Neuronal stem cell (in vitro differentiated cells): Measurements from ENCODE around the gene MXRA8.

Experiments
- DNase-seq: peaks from one replicate; pipeline ENCODE4 v3.0.0-alpha.2; 2013; ENCODE audit warnings: low spot score
- H2AFZ ChIP-seq: one replicate; pipeline ENCODE4 v1.6.1; 2013; ENCODE audit warnings: mild to moderate bottlenecking, low read length, inconsistent platforms
- H2AK5ac ChIP-seq: 2 replicates; pipeline ENCODE4 v1.6.1; 2013; ENCODE audit warnings: low read depth, mild to moderate bottlenecking, inconsistent platforms, low read length, moderate library complexity, mixed read lengths
- H2BK120ac ChIP-seq: 2 replicates; pipeline ENCODE4 v1.6.1; 2013; ENCODE audit warnings: low read depth, mild to moderate bottlenecking, inconsistent platforms, low read length, moderate library complexity, mixed read lengths
- H2BK12ac ChIP-seq: one replicate; pipeline ENCODE4 v1.6.1; 2013; ENCODE audit warnings: low read length, inconsistent platforms
- H2BK15ac ChIP-seq: 2 replicates; pipeline ENCODE4 v1.6.1; 2013; ENCODE audit warnings: mild to moderate bottlenecking, low read length, inconsistent platforms, mixed read lengths
- H2BK5ac ChIP-seq: one replicate; pipeline ENCODE4 v1.6.1; 2013; ENCODE audit warnings: inconsistent platforms, mild to moderate bottlenecking, low read length, moderate library complexity
- H3K14ac ChIP-seq: one replicate; pipeline ENCODE4 v1.6.1; 2013; ENCODE audit warnings: low read length, inconsistent platforms
- H3K18ac ChIP-seq: 2 replicates; pipeline ENCODE4 v1.6.1; 2013; ENCODE audit warnings: low read length, inconsistent platforms
- H3K23ac ChIP-seq: 2 replicates; pipeline ENCODE4 v1.6.1; 2013; ENCODE audit warnings: low read depth, mild to moderate bottlenecking, mixed read lengths, low read length, inconsistent platforms; ENCODE audit not compliant: poor library complexity
- H3K27ac ChIP-seq: replicated peaks from 3 replicates; pipeline ENCODE4 v1.5.1; 2013; ENCODE audit warnings: low read length, inconsistent platforms
- H3K27me3 ChIP-seq, 3 experiments: 2 replicates each; pipeline ENCODE4 v1.6.1; 2013; ENCODE audit warnings: low read length in 3 of 3, mild to moderate bottlenecking in 2 of 3, inconsistent platforms in 1 of 3, low read depth in 1 of 3, mixed read lengths in 1 of 3, moderate library complexity in 1 of 3; ENCODE audit not compliant: control insufficient read depth in 3 of 3, insufficient read depth in 3 of 3
- H3K36me3 ChIP-seq, 2 donors: replicated peaks in 1 of 2; 2 replicates each; pipeline ENCODE4 v1.6.1; 2013; ENCODE audit warnings: low read length in 2 of 2; ENCODE audit not compliant: control insufficient read depth in 2 of 2, insufficient read depth in 2 of 2
- H3K4ac ChIP-seq: 2 replicates; pipeline ENCODE4 v1.6.1; 2013; ENCODE audit warnings: inconsistent platforms, mild to moderate bottlenecking, low read length, moderate library complexity
- H3K4me1 ChIP-seq, 2 donors: 1 replicate in 1 of 2; 2 replicates in 1 of 2; pipeline ENCODE4 v1.6.1; 2013; ENCODE audit warnings: low read length in 2 of 2, low read depth in 1 of 2; ENCODE audit not compliant: control insufficient read depth in 2 of 2, insufficient read depth in 1 of 2
- H3K4me2 ChIP-seq: one replicate; pipeline ENCODE4 v1.6.1; 2013; ENCODE audit warnings: mild to moderate bottlenecking, low read length, inconsistent platforms; ENCODE audit not compliant: insufficient read depth, poor library complexity, severe bottlenecking
- H3K4me3 ChIP-seq, 2 donors: 2 replicates each; pipeline ENCODE4 v1.5.1; 2013; ENCODE audit warnings: low read length in 2 of 2, mild to moderate bottlenecking in 2 of 2, inconsistent platforms in 1 of 2, moderate library complexity in 1 of 2
- H3K79me1 ChIP-seq: one replicate; pipeline ENCODE4 v1.6.1; 2013; ENCODE audit warnings: low read depth, mild to moderate bottlenecking, inconsistent platforms, low read length, moderate library complexity
- H3K9ac ChIP-seq: one replicate; pipeline ENCODE4 v1.6.1; 2013; ENCODE audit warnings: mild to moderate bottlenecking, low read depth, low read length, inconsistent platforms; ENCODE audit not compliant: poor library complexity
- H3K9me3 ChIP-seq, 2 donors: replicated peaks in 1 of 2; 2 replicates each; pipeline versions ENCODE3 to v1.6.1; 2013; ENCODE audit warnings: low read length in 2 of 2, mild to moderate bottlenecking in 2 of 2, inconsistent platforms in 1 of 2, low read depth in 1 of 2, mixed read lengths in 1 of 2, moderate library complexity in 1 of 2; ENCODE audit not compliant: control insufficient read depth in 2 of 2, insufficient read depth in 1 of 2
- H4K8ac ChIP-seq: one replicate; pipeline ENCODE4 v1.6.1; 2013; ENCODE audit warnings: low read depth, mild to moderate bottlenecking, inconsistent platforms, low read length, moderate library complexity
- H4K91ac ChIP-seq: one replicate; pipeline ENCODE4 v1.6.1; 2013; ENCODE audit warnings: low read length, low read depth, mild to moderate bottlenecking, inconsistent platforms; ENCODE audit not compliant: poor library complexity
- WGBS, 2 donors: extraction: QIAGEN DNeasy Blood & Tissue Kit; methylation state at CpG; one replicate each; pipeline ENCODE4 v1.1.7; 2013; ENCODE audit warnings: missing lambda C conversion rate in 2 of 2, mixed read lengths in 1 of 2; ENCODE audit not compliant: insufficient read length in 2 of 2, insufficient replicate concordance in 1 of 2; ENCODE audit errors: extremely low coverage in 2 of 2; 5-methylcytosine and 5-hydroxymethylcytosine counted together

Gene MXRA8

GRCh38 chr1:1310476-1311053 is 47.8 kb downstream of the MXRA8 start:
- no peak overlapping the region for H2AFZ ChIP-seq
- H3K36me3 ChIP-seq = peaks cover 47 to 62% of the 10 kb centered on the region in 2 donors
- no peak overlapping the region for H3K14ac ChIP-seq
- no peaks in the 10 kb centered on the region for H3K9me3 ChIP-seq
- WGBS, 2 donors = no CpG with 5 or more reads among the region's 21 CpGs
- no peak overlapping the region for H3K18ac ChIP-seq
- H2AK5ac ChIP-seq = no peak overlapping the region
- no peak overlapping the region for H3K4me3 ChIP-seq
- H3K4me1 ChIP-seq = peaks cover 24 to 27% of the 10 kb centered on the region in 2 donors
- peak overlapping the region; percentile 96 for H3K23ac ChIP-seq
- no peak for DNase-seq
- peaks cover 0 to 2% (median 0%) of the 10 kb centered on the region in 3 experiments for H3K27me3 ChIP-seq
- no peak overlapping the region for H3K4me2 ChIP-seq
- peaks cover 26% of the 10 kb centered on the region for H3K79me1 ChIP-seq
- H3K27ac ChIP-seq = no peak overlapping the region
- no peak overlapping the region for H3K9ac ChIP-seq
- no peak overlapping the region for H2BK5ac ChIP-seq
- H3K4ac ChIP-seq = no peak overlapping the region
- H4K91ac ChIP-seq = no peak overlapping the region
- H2BK15ac ChIP-seq = no peak overlapping the region
- no peak overlapping the region for H2BK12ac ChIP-seq
- no peak overlapping the region for H2BK120ac ChIP-seq
- no peak overlapping the region for H4K8ac ChIP-seq

- H4K91ac ChIP-seq = no peak overlapping the region
- H2BK120ac ChIP-seq = no peak overlapping the region
- no peak overlapping the region for H2AK5ac ChIP-seq
- no peak overlapping the region for H2BK5ac ChIP-seq
- H3K9me3 ChIP-seq = no peaks in the 10 kb centered on the region
- H3K79me1 ChIP-seq = peaks cover 24% of the 10 kb centered on the region
- H2BK12ac ChIP-seq = no peak overlapping the region
- no peak overlapping the region for H3K27ac ChIP-seq
- peaks cover 0 to 2% (median 0%) of the 10 kb centered on the region in 3 experiments for H3K27me3 ChIP-seq
- WGBS, 2 donors = no CpG with 5 or more reads among the region's 3 CpGs
- peak overlapping the region in 1 of 2 donors; percentile 5 for H3K4me3 ChIP-seq
- no peak overlapping the region for H4K8ac ChIP-seq
- no peak overlapping the region for H3K4me2 ChIP-seq
- DNase-seq = no peak
- no peak overlapping the region for H3K14ac ChIP-seq
- peak overlapping the region; percentile 96 for H3K23ac ChIP-seq
- H2AFZ ChIP-seq = no peak overlapping the region
- H3K36me3 ChIP-seq = peaks cover 45 to 58% of the 10 kb centered on the region in 2 donors
- H3K9ac ChIP-seq = no peak overlapping the region
- H3K4ac ChIP-seq = no peak overlapping the region
- H2BK15ac ChIP-seq = no peak overlapping the region
- no peak overlapping the region for H3K18ac ChIP-seq
- peaks cover 29% of the 10 kb centered on the region in 2 donors for H3K4me1 ChIP-seq
Measured at GRCh38 chr1:1310109-1310385, 48.3 kb downstream of the MXRA8 start.

DNA sequence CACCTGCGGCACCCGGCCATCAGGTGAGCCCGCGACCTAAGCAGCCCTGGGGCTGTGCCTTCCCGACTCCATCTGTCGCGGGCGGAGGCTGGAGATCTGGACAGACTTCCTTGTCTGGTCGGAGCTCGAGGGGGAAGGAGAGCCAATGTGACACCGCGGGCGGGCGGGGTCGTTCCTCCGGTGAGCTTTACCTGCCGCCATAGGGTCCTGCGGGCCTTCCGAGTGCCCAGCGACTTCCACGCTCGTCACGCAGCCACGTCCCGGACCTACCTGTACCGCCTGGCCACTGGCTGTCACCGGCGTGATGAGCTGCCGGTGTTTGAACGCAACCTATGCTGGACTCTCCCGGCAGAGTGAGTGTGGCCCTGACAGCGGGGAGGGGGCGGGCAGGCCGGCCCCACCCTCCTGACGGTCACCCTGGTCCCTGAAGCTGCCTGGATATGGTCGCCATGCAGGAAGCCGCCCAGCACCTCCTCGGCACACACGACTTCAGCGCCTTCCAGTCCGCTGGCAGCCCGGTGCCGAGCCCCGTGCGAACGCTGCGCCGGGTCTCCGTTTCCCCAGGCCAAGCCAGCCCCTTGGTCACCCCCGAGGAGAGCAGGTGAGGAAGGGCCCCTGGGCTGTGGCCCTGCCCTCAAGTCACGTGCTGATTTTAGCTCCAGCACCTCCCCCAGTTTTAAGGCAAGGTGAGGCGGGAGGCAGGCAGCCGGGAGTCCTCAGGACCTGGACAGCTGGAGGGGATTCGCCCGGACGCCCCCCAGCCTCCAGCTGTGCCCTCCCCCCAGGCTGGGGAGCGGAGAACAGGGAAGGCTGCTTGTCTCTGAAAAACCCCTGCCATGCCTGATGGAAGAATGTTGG is 48.9 kb downstream of the MXRA8 start:
- H2BK12ac ChIP-seq = no peak overlapping the region
- H2AFZ ChIP-seq = no peak overlapping the region
- H3K27me3 ChIP-seq = peaks cover 0 to 2% (median 0%) of the 10 kb centered on the region in 3 experiments
- H2BK120ac ChIP-seq = peak overlapping the region; percentile 61
- H3K27ac ChIP-seq = no peak overlapping the region
- peak overlapping the region; percentile 82 for H2BK5ac ChIP-seq
- H4K8ac ChIP-seq = peak overlapping the region; percentile 82
- peak overlapping the region; percentile 17 for H3K14ac ChIP-seq
- H3K9ac ChIP-seq = peak overlapping the region; percentile 97
- no peak overlapping the region for H3K4ac ChIP-seq
- H3K18ac ChIP-seq = peak overlapping the region; percentile 98
- DNase-seq = no peak
- peak overlapping the region; percentile 93 for H3K4me2 ChIP-seq
- H2BK15ac ChIP-seq = no peak overlapping the region
- no peaks in the 10 kb centered on the region for H3K9me3 ChIP-seq
- H3K79me1 ChIP-seq = peaks cover 20% of the 10 kb centered on the region
- no CpG with 5 or more reads among the region's 57 CpGs for WGBS, 2 donors
- peak overlapping the region; percentile 98 for H2AK5ac ChIP-seq
- peak overlapping the region; percentile 96 for H3K23ac ChIP-seq
- H4K91ac ChIP-seq = no peak overlapping the region
- peaks cover 33 to 35% of the 10 kb centered on the region in 2 donors for H3K4me1 ChIP-seq
- peak overlapping the region; percentile 75 to 94 for H3K4me3 ChIP-seq
- H3K36me3 ChIP-seq = peaks cover 39 to 52% of the 10 kb centered on the region in 2 donors

GRCh38 chr1:1308756-1309250 is 49.6 kb downstream of the MXRA8 start:
- peak overlapping the region; percentile 98 for H2AK5ac ChIP-seq
- H3K4me1 ChIP-seq = peaks cover 36 to 38% of the 10 kb centered on the region in 2 donors
- peak overlapping the region; percentile 96 for H2AFZ ChIP-seq
- no peak for DNase-seq
- H3K4ac ChIP-seq = no peak overlapping the region
- H3K14ac ChIP-seq = peak overlapping the region; percentile 17
- H3K27me3 ChIP-seq = peaks cover 0 to 2% (median 0%) of the 10 kb centered on the region in 3 experiments
- no peak overlapping the region for H4K91ac ChIP-seq
- peak overlapping the region; percentile 82 for H2BK5ac ChIP-seq
- H3K4me2 ChIP-seq = peak overlapping the region; percentile 93
- H3K4me3 ChIP-seq = peak overlapping the region; percentile 75 to 94
- H3K23ac ChIP-seq = peak overlapping the region; percentile 96
- H3K18ac ChIP-seq = peak overlapping the region; percentile 98
- H3K27ac ChIP-seq = no peak overlapping the region
- WGBS, 2 donors = no CpG with 5 or more reads among the region's 66 CpGs
- H2BK12ac ChIP-seq = no peak overlapping the region
- peak overlapping the region; percentile 82 for H4K8ac ChIP-seq
- H3K9ac ChIP-seq = peak overlapping the region; percentile 97
- peaks cover 34 to 46% of the 10 kb centered on the region in 2 donors for H3K36me3 ChIP-seq
- no peaks in the 10 kb centered on the region for H3K9me3 ChIP-seq
- peak overlapping the region; percentile 61 for H2BK120ac ChIP-seq
- peaks cover 20% of the 10 kb centered on the region for H3K79me1 ChIP-seq
- H2BK15ac ChIP-seq = peak overlapping the region; percentile 26
